Mesendoderm (in vitro differentiated cells): ENCODE measurements around the gene SLC44A5.
"Not testable (repeated sequence)": the region's sequence is repeated elsewhere in the genome, so short reads cannot be mapped to it uniquely, and the experiment has no call there.

Source experiments
- DNase-seq: peaks from one replicate; pipeline ENCODE4 v3.0.0; 2013
- H2AK5ac ChIP-seq: 2 replicates; pipeline ENCODE4 v1.6.1; 2013; ENCODE audit warnings: low read length, inconsistent platforms
- H2BK120ac ChIP-seq: 2 replicates; pipeline ENCODE4 v1.6.1; 2013; ENCODE audit warnings: low read depth, mild to moderate bottlenecking, low read length, moderate library complexity, mixed read lengths
- H2BK15ac ChIP-seq: replicated peaks from 2 replicates; pipeline ENCODE4 v1.6.1; 2013; ENCODE audit warnings: low read depth, mild to moderate bottlenecking, moderate library complexity
- H2BK5ac ChIP-seq: 2 replicates; pipeline ENCODE4 v1.6.1; 2013; ENCODE audit warnings: low read length, inconsistent platforms
- H3K18ac ChIP-seq: 2 replicates; pipeline ENCODE4 v1.6.1; 2013; ENCODE audit warnings: mild to moderate bottlenecking, low read length, mixed read lengths
- H3K23ac ChIP-seq: one replicate; pipeline ENCODE4 v1.6.1; 2013; ENCODE audit warnings: low read length
- H3K27ac ChIP-seq: 2 replicates; pipeline ENCODE4 v1.5.1; 2013; ENCODE audit warnings: low read depth, mild to moderate bottlenecking, inconsistent platforms, low read length, moderate library complexity
- H3K27me3 ChIP-seq: 2 replicates; pipeline ENCODE4 v1.6.1; 2013; ENCODE audit warnings: low read length, control low read depth, mild to moderate bottlenecking, inconsistent platforms; ENCODE audit not compliant: insufficient read depth, poor library complexity
- H3K36me3 ChIP-seq: 2 replicates; pipeline ENCODE4 v1.6.1; 2013; ENCODE audit warnings: low read length, inconsistent platforms; ENCODE audit not compliant: control insufficient read depth, insufficient read depth
- H3K4ac ChIP-seq: one replicate; pipeline ENCODE4 v1.6.1; 2013; ENCODE audit warnings: low read depth, mild to moderate bottlenecking, low read length, moderate library complexity
- H3K4me1 ChIP-seq: 2 replicates; pipeline ENCODE4 v1.6.1; 2013; ENCODE audit warnings: low read depth, low read length, inconsistent platforms; ENCODE audit not compliant: control insufficient read depth
- H3K4me2 ChIP-seq: 2 replicates; pipeline ENCODE4 v1.6.1; 2013; ENCODE audit warnings: low read length
- H3K4me3 ChIP-seq: 2 replicates; pipeline ENCODE4 v1.5.1; 2013; ENCODE audit warnings: mild to moderate bottlenecking, low read length
- H3K56ac ChIP-seq: one replicate; pipeline ENCODE4 v1.6.1; 2013; ENCODE audit warnings: low read length
- H3K79me1 ChIP-seq: 2 replicates; pipeline ENCODE4 v1.6.1; 2013; ENCODE audit warnings: low read length, inconsistent platforms
- H3K79me2 ChIP-seq: 2 replicates; pipeline ENCODE4 v1.6.1; 2013; ENCODE audit warnings: mild to moderate bottlenecking, low read length; ENCODE audit not compliant: control insufficient read depth, insufficient read depth
- H3K9ac ChIP-seq: 2 replicates; pipeline ENCODE4 v1.6.1; 2013; ENCODE audit warnings: low read length, inconsistent platforms
- H4K5ac ChIP-seq: one replicate; pipeline ENCODE4 v1.6.1; 2013; ENCODE audit warnings: low read length
- H4K8ac ChIP-seq: one replicate; pipeline ENCODE4 v1.6.1; 2013; ENCODE audit warnings: low read depth, mild to moderate bottlenecking, control low read depth, low read length, moderate library complexity
- WGBS: extraction: QIAGEN DNeasy Blood & Tissue Kit; methylation state at CpG from one replicate; pipeline ENCODE4 v1.1.7; 2013; ENCODE audit warnings: low lambda C conversion rate, missing lambda C conversion rate; ENCODE audit not compliant: insufficient coverage; ENCODE audit errors: extremely low coverage; 5-methylcytosine and 5-hydroxymethylcytosine counted together

SLC44A5 gene

GRCh38 chr1:75396745-75397144 is 214.2 kb downstream of the SLC44A5 start:
- no peak overlapping the region for H3K23ac ChIP-seq
- H2AK5ac ChIP-seq, result no peak overlapping the region
- H2BK120ac ChIP-seq, result no peak overlapping the region
- DNase-seq, result no peak
- no peaks in the 10 kb centered on the region for H3K79me1 ChIP-seq
- no peaks in the 10 kb centered on the region for H3K27me3 ChIP-seq
- no peak overlapping the region for H2BK15ac ChIP-seq
- H3K4ac ChIP-seq, result no peak overlapping the region
- no peak overlapping the region for H3K4me2 ChIP-seq
- no peaks in the 10 kb centered on the region for H3K79me2 ChIP-seq
- H3K18ac ChIP-seq, result no peak overlapping the region
- H3K4me3 ChIP-seq, result no peak overlapping the region
- H3K36me3 ChIP-seq, result no peaks in the 10 kb centered on the region
- H3K27ac ChIP-seq, result no peak overlapping the region
- no peak overlapping the region for H2BK5ac ChIP-seq
- H3K56ac ChIP-seq, result no peak overlapping the region
- H3K4me1 ChIP-seq, result no peaks in the 10 kb centered on the region
- no peak overlapping the region for H3K9ac ChIP-seq
- H4K5ac ChIP-seq, result no peak overlapping the region
- no CpG with 5 or more reads among the region's 1 CpG for WGBS
- no peak overlapping the region for H4K8ac ChIP-seq

GRCh38 chr1:75396260-75396659 is 214.7 kb downstream of the SLC44A5 start:
- H3K18ac ChIP-seq, result no peak overlapping the region
- no peaks in the 10 kb centered on the region for H3K79me1 ChIP-seq
- WGBS, result no CpG with 5 or more reads among the region's 1 CpG
- H4K5ac ChIP-seq, result no peak overlapping the region
- H2AK5ac ChIP-seq, result no peak overlapping the region
- no peak overlapping the region for H3K4ac ChIP-seq
- no peaks in the 10 kb centered on the region for H3K79me2 ChIP-seq
- no peaks in the 10 kb centered on the region for H3K27me3 ChIP-seq
- H3K27ac ChIP-seq, result no peak overlapping the region
- H3K4me2 ChIP-seq, result no peak overlapping the region
- no peak overlapping the region for H3K23ac ChIP-seq
- no peak for DNase-seq
- no peaks in the 10 kb centered on the region for H3K36me3 ChIP-seq
- H2BK5ac ChIP-seq, result no peak overlapping the region
- no peak overlapping the region for H2BK120ac ChIP-seq
- H3K4me1 ChIP-seq, result no peaks in the 10 kb centered on the region
- no peak overlapping the region for H2BK15ac ChIP-seq
- no peak overlapping the region for H3K9ac ChIP-seq
- H3K56ac ChIP-seq, result no peak overlapping the region
- H4K8ac ChIP-seq, result no peak overlapping the region
- H3K4me3 ChIP-seq, result no peak overlapping the region

DNA sequence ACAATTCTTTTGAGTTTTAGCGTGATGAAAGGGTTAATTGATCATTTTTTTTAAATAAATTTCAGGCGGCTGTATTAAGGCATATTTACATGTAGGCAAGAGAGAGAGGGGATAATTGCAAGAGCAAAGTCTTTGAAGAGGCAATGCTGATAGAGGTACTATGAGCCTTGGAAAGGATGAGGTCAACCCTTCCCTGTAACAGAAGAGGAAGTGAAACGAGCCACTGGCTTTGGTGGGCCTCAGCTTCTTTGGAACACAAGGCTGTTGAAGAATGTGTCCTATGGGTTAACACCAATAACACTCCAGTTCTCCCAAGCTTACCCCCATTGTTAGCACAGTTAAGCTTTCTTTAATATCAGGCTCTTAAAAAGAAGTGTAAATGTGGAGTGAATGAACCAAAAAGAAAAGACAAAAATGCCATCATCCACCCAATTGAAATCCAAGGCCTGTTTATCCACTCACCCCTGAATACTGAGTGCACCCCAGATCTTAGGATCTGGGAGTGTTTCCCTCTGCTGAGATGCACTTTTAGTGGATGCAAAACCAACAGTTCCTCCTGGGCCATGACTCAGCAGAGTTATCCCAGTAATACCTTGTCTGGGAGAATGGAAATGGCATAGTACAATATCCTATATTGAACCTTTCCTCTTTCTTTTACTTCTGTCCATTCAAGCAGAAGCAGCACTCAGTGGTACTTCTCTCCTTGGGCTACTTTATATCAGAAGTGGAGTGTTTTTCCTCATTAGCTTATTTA is 216.4 kb downstream of the SLC44A5 start:
- WGBS, result 100% methylated on average over 1 of the region's 3 CpGs

GRCh38 chr1:75392278-75392677 is 218.6 kb downstream of the SLC44A5 start:
- Histone ChIP-seq H3K4ac (no peak overlapping the region), H3K23ac (no peak overlapping the region), H3K79me2 (no peaks in the 10 kb centered on the region), H4K8ac (no peak overlapping the region), H3K27ac (no peak overlapping the region), H2BK15ac (no peak overlapping the region), H3K36me3 (no peaks in the 10 kb centered on the region), H2BK5ac (no peak overlapping the region), H3K18ac (no peak overlapping the region), H2BK120ac (no peak overlapping the region), H3K27me3 (no peaks in the 10 kb centered on the region), H3K79me1 (no peaks in the 10 kb centered on the region), H2AK5ac (no peak overlapping the region), H3K4me3 (no peak overlapping the region), H3K4me1 (no peaks in the 10 kb centered on the region), H4K5ac (no peak overlapping the region), H3K4me2 (no peak overlapping the region), H3K9ac (no peak overlapping the region), H3K56ac (no peak overlapping the region)
- DNase-seq, result no peak
- WGBS, result no CpG with 5 or more reads among the region's 1 CpG

More for the DNA sequence above, 216.4 kb downstream of the SLC44A5 start:
- Histone ChIP-seq H3K27ac (no peak overlapping the region), H4K5ac (no peak overlapping the region), H3K23ac (no peak overlapping the region), H3K4ac (no peak overlapping the region), H3K4me2 (no peak overlapping the region), H3K79me2 (no peaks in the 10 kb centered on the region), H3K4me3 (no peak overlapping the region), H2BK120ac (peak overlapping the region; percentile 73), H4K8ac (no peak overlapping the region), H3K9ac (no peak overlapping the region), H3K4me1 (no peaks in the 10 kb centered on the region), H2BK5ac (no peak overlapping the region), H3K27me3 (no peaks in the 10 kb centered on the region), H2BK15ac (no peak overlapping the region), H3K56ac (no peak overlapping the region), H3K79me1 (no peaks in the 10 kb centered on the region), H3K18ac (peak overlapping the region; percentile 8), H3K36me3 (no peaks in the 10 kb centered on the region), H2AK5ac (no peak overlapping the region)
- no peak for DNase-seq

- not testable (repeated sequence) for H3K4me3 ChIP-seq, DNase-seq, H3K23ac ChIP-seq, H4K8ac ChIP-seq, H2BK120ac ChIP-seq, H3K4ac ChIP-seq, H2BK5ac ChIP-seq, H3K27me3 ChIP-seq, H3K27ac ChIP-seq, H3K36me3 ChIP-seq, H3K4me1 ChIP-seq, H3K4me2 ChIP-seq, H4K5ac ChIP-seq, H3K79me1 ChIP-seq, H3K79me2 ChIP-seq, H3K18ac ChIP-seq, H3K9ac ChIP-seq, H2BK15ac ChIP-seq, H2AK5ac ChIP-seq
- no CpG with 5 or more reads among the region's 25 CpGs for WGBS
- H3K56ac ChIP-seq, result peak overlapping the region; percentile 34
These were observed 235.2 kb downstream of the SLC44A5 start for GRCh38 chr1:75375476-75376447.
